Mammary epithelial cell (primary cell): ENCODE measurements around the gene NCAM2.

Experiments used
- CTCF ChIP-seq, 2 donors: IDR thresholded peaks in 1 of 2; conservative IDR thresholded peaks in 1 of 2; 2 replicates each; pipeline ENCODE4 v1.5.1; 2011 to 2012; ENCODE audit warnings: inconsistent platforms in 2 of 2, low read length in 2 of 2, mild to moderate bottlenecking in 2 of 2, control low read depth in 1 of 2, low read depth in 1 of 2; ENCODE audit not compliant: insufficient read depth in 1 of 2; ENCODE audit errors: extremely low read depth in 1 of 2
- EZH2 ChIP-seq: IDR thresholded peaks from 2 replicates; pipeline ENCODE4 v1.6.1; 2012; ENCODE audit warnings: low read length, inconsistent platforms, borderline replicate concordance

- TF ChIP-seq CTCF (conservative IDR thresholded peaks at IDR 0.05 in 1 of 2, IDR thresholded peaks at IDR 0.05 in 1 of 2; ENCODE audit: extremely low read depth in 1 of 2, insufficient read depth in 1 of 2, low read depth in 1 of 2, low read length in 2 of 2) (peak; percentile 10 to 34), EZH2 (no peak)
Observed at GRCh38 chr21:20971296-20971921, 26.8 kb upstream of the NCAM2 start.
